Breast epithelium (tissue), 3 donors: ENCODE data around the gene MAP3K1.
A peak's percentile ranks its signal among the peaks of the same experiment; 100 is the strongest.

ENCODE experiments used
- CTCF ChIP-seq, 3 donors: fragments of 450-650 bp; IDR thresholded peaks; one replicate each; pipeline ENCODE4 v1.5.1; 2016 to 2017; ENCODE audit warnings: antibody characterized with exemption in 3 of 3, mild to moderate bottlenecking in 3 of 3, moderate library complexity in 3 of 3
- POLR2A ChIP-seq: fragments of 450-650 bp; IDR thresholded peaks from one replicate; pipeline ENCODE4 v1.6.1; 2016; ENCODE audit warnings: antibody characterized with exemption, mild to moderate bottlenecking, moderate library complexity

- TF ChIP-seq POLR2A, result no peak
- TF ChIP-seq CTCF (IDR thresholded peaks at IDR 0.05), result peak in 2 of 3 donors; percentile 45 to 52
Measured at GRCh38 chr5:56827049-56827448, 11.7 kb downstream of the MAP3K1 start.
